KOPT-K1 (cell line): Measurements from ENCODE around the gene GALNT12.

Experiments used
- H3K27ac ChIP-seq: fragments of 200-600 bp; sonication (generic); 2 replicates; pipeline ENCODE4 v1.5.1; 2016; ENCODE audit warnings: antibody characterized with exemption, mild to moderate bottlenecking, low read depth, low read length; ENCODE audit not compliant: poor library complexity, severe bottlenecking
- H3K36me3 ChIP-seq: fragments of 200-600 bp; sonication (generic); 2 replicates; pipeline ENCODE4 v1.5.1; 2017; ENCODE audit warnings: antibody characterized with exemption, mild to moderate bottlenecking, low read length, moderate library complexity; ENCODE audit not compliant: insufficient read depth
- H3K9me3 ChIP-seq: fragments of 200-600 bp; sonication (generic); 2 replicates; pipeline ENCODE4 v1.5.1; 2017; ENCODE audit warnings: antibody characterized with exemption, low read length, mild to moderate bottlenecking; ENCODE audit not compliant: insufficient read depth, poor library complexity, severe bottlenecking

Gene GALNT12

DNA sequence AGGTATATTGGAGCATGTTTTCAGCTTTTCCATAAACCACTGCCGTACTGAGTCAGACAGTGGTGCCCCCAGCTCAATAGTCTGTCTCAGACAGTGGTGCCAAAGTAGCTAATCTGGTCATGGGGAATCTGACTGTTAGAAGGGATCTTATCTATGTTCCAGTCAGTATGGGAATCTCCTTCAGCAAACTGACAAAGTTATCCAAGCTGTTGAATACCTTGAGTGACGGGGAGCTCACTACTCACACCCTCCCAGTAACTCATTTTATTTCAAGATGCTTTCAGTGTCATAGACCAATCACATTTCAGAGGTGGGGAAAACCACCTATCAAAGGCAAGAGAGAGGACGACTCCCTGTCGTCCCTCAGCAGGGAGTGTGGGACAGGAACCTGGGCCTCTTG, 29.9 kb upstream of the GALNT12 start:
- no peak overlapping the region for H3K27ac ChIP-seq
- no peaks in the 10 kb centered on the region for H3K36me3 ChIP-seq
- no peaks in the 10 kb centered on the region for H3K9me3 ChIP-seq

DNA sequence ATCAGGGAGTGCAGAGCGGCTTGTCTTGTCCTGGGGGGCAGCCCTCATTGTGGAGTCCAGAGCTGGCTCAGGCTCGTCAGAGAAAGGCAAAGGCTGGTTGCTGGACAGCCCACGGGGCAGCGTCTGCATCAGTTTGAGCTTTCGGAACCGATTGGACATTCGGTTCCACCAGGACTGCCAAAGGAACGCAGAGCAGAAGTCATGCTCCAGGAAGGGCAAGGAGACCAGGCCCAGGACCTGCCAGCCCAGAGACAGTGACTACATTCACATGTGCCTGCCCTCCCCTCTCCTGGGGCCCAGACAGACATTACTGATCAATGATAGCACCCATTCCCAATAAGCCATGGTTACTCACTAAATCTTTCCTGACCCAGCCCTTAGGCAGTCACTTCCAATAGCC, 29.2 kb upstream of the GALNT12 start:
- no peaks in the 10 kb centered on the region for H3K9me3 ChIP-seq
- no peak overlapping the region for H3K27ac ChIP-seq
- no peaks in the 10 kb centered on the region for H3K36me3 ChIP-seq

DNA sequence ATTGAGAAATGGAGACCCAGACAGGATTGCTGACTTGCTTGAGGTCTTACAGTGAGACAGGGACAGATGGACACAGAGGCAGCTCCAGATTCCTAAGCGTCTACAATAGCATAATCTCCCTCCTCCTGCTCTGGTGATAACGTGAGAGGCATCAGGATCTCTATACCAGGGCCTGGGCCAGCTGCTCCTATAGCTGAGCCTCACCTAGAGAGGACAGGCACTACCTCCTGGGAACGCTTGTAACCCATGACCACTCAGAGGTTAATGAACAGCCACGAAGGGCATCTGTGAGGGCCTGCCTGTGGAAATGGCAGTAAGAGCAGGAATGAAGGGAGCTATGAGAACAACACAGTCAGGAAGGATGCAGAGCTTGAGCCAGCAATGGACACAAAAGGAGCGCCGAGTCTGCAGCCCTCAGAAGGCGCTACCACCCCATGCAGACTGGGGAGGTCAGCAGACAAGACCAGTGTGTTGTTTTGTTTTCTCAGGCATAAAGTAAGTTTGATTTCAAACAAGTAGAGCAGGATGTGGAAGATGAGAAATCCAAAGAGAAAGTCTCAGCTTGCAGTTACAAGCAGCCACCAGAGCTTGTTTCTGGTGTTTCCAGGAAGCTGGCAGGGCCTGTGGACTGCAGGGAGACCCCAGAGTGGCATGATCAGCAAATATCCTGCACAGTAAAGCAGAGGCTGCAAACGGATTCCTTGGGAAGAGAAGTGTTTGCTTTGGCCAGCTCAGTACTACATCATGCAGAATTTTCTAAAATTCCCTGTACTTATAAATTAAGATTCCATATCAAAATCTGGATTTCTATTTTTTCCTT, 28.5 kb upstream of the GALNT12 start:
- Histone ChIP-seq H3K27ac (no peak overlapping the region), H3K9me3 (no peaks in the 10 kb centered on the region), H3K36me3 (no peaks in the 10 kb centered on the region)

DNA sequence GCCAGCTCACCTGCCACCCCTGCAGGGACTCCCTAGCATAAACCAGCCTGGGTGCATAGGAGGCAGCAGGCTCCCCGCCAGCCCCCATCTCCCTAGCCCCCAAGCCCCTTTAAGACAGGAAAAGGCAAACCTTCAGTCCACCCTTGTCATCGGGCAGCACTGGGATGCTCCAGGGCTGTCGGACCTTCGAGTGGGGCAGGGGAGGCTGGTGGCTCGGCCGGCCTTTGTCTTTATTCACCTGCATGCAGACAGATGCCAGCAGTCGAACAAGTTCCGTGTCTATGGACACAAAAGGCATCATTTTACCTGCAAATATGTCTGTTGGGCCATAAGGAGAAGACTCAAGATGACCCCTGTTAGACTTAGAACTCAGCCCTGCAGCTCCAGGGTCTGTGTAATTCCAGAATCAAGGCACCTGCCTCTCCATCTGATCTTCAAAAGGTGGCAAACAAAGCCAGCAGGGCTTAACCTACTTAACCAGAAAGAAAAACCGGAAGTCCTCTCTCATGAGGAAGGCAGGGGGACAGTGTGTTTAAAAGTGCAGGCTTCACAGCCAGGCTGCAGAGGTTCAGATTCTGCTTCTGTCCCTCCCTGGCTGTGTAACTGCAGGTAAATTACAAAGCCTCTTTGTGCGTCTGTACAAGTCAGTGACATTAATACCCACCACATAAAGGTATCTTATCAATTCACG, 27.3 kb upstream of the GALNT12 start:
- no peaks in the 10 kb centered on the region for H3K36me3 ChIP-seq
- H3K9me3 ChIP-seq, result no peaks in the 10 kb centered on the region
- H3K27ac ChIP-seq, result no peak overlapping the region

GRCh38 chr9:98781588-98782383, 25.7 kb upstream of the GALNT12 start:
- Histone ChIP-seq H3K36me3 (no peaks in the 10 kb centered on the region), H3K9me3 (no peaks in the 10 kb centered on the region), H3K27ac (no peak overlapping the region)

- Histone ChIP-seq H3K36me3 (no peaks in the 10 kb centered on the region), H3K9me3 (no peaks in the 10 kb centered on the region), H3K27ac (no peak overlapping the region)
Observed at GRCh38 chr9:98783518-98784226, 23.8 kb upstream of the GALNT12 start.

DNA sequence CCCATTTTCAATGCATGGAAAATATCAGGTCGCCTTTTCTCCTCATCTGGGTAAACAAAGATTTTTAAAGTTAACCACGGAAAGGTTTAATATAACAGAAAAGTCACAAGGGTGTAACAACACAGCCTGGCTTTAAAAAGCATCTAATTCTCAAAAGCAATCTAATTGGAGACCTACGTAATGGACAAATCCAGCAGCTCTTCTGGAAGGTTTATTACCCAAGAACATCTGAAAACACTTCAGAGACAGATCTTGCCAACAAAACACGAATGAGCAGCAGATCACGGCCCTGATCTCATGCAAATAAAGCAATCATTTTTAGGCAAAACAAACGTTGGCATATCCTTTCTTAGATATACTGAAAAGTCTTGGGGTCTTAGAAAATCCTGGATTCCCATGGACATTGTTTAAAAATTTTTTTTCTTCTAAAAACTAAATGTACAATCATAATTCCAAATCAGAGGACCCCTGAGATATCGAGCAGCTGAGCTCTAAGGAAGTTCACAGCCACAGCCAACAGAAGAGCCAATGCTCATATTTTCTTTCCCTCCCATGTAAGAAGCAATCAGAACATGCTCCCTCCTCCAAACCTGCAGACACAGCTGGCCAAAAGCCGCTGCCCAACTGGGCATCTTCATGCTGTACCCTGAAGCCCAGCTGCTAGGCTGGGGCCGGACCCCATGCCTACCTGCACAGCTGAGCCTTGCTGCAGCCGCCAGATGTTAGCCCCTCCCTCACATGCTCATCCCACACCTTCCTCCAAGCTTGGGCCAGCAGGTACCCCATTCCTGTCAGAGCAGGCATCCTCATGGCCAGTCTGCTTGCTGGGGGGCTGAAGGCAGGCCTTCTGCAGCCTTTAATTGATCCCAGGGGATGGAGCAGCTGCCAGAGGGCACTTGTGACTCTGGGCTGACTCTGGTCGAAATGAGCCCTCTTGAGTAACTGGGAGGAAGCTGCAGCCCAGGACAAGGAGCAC, 22.4 kb upstream of the GALNT12 start:
- Histone ChIP-seq H3K27ac (no peak overlapping the region), H3K36me3 (no peaks in the 10 kb centered on the region), H3K9me3 (no peaks in the 10 kb centered on the region)

DNA sequence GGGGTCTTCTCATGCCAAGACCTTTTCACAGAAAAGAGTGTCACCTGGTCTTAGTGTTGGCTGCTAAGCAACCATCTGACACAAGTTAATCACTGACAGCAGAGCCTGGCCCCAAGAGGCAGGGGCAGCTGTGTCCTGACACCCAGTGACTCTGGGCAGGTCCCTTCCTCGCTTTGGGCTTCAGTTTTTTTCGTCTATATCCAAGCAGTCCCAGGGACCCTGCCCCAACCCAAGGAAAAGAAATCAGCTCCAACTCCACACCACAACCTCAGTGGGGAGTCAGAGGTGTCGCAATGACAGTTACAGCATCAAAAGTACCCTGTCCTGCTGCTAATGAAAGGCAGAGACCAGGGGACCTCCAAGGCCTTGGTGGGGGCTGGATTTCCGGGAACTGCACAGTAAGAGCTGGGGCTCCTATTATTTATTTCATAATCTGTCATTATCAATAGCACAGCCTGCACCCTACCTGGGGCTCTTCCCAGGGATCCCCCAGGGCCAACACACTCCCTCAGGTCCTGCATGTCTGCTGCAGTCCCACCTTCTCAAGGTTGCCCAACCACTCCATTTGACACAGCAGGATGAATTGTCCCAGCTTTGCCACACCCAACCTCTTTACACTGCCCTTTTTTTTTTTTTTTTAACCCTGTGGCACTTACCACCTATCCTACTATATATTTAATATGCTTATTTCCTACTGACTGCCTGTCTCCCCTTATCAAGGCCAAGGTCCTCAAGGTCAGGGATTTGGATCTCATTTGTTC, 20.5 kb upstream of the GALNT12 start:
- Histone ChIP-seq H3K36me3 (no peaks in the 10 kb centered on the region), H3K27ac (no peak overlapping the region), H3K9me3 (no peaks in the 10 kb centered on the region)

DNA sequence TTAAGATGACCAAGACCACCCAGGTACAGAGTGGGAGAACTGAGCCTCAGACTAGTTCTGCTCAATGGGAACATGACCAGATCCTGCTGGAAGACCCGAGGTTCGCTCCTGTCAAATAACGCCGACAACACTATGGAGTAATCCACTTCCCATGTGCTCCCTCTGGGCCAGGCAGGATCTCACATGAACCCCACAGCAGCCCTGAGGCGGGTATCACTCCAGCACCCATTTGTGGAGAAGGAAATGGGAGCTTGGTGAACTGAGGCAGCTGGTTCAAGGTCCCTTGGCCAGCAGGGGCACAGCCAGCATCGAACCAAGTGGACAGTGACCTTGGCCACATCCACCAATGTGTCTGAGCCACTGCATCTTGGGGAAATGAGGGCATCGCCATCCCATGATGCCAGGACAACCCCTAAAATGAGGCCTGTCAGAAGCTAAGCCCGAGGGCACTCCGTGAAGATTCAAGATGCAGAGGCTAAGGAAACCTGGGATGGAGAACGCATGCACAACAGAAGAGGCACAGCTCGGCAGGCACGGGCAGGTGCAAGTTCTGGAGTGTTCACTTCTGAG, 19.6 kb upstream of the GALNT12 start:
- Histone ChIP-seq H3K27ac (no peak overlapping the region), H3K36me3 (no peaks in the 10 kb centered on the region), H3K9me3 (no peaks in the 10 kb centered on the region)

DNA sequence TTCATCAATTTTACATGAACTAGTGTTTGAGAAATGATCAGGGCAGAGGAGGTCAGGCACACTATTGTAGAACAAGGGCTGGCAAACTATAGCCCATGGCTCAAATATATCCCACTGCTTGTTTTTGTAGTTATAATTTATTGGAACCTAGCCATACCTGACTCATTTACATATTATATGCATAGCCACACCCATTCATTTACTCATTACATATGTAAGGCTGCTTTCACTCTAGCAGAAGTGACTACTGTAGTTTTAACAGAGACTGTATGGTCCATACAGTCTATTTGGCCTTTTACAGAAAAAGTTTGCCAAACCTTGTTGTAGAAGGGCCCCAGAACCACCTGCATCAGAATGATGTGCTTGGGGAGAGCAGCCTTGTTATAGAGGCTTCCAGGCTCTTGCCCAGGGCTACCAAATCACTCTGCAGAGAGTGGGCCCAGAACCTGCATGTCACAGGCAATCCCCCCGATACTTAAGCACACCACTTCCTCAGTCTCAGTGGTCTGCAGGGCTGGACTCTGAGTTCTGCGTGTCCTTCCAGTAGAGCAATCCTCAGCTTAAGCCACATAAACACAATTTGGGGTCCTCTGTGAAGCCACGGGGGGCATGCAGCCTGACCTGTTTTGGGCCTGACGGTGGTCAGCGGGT, 17.9 kb upstream of the GALNT12 start:
- no peaks in the 10 kb centered on the region for H3K36me3 ChIP-seq
- no peak overlapping the region for H3K27ac ChIP-seq
- H3K9me3 ChIP-seq, result no peaks in the 10 kb centered on the region

DNA sequence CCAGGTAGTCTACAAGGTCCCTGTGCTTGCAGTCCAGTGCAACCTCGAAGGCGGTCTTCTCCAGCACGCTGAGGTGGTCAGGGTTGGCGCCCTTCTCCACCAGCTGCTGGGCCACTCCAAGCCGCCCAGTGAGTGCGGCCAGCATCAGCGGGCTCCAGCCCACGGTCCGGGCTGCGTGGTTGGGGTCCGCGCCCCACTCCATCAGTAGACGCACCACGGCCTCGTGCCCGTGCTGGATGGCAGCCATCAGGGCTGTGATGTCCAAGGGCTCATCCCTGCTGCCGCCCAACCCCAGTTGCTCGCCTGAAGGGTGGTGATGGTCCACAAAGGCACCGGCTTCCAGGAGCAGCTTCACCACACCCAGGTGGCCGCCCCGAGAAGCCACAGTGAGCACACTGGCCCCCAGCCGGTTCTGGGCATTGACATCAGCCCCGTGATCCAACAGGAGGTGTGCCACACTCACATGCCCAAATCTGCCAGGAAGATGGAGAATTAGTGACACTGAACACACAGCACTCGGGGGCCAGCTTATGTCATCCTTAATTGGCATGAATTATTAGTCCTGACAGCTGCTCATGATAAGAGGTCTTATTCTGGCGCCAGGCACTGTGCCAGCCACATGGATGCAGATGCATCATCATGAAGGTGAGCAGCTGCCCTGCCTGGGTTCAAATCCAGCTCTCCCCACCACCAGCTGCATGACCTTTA, 17.2 kb upstream of the GALNT12 start:
- no peaks in the 10 kb centered on the region for H3K9me3 ChIP-seq
- no peak overlapping the region for H3K27ac ChIP-seq
- H3K36me3 ChIP-seq, result no peaks in the 10 kb centered on the region

DNA sequence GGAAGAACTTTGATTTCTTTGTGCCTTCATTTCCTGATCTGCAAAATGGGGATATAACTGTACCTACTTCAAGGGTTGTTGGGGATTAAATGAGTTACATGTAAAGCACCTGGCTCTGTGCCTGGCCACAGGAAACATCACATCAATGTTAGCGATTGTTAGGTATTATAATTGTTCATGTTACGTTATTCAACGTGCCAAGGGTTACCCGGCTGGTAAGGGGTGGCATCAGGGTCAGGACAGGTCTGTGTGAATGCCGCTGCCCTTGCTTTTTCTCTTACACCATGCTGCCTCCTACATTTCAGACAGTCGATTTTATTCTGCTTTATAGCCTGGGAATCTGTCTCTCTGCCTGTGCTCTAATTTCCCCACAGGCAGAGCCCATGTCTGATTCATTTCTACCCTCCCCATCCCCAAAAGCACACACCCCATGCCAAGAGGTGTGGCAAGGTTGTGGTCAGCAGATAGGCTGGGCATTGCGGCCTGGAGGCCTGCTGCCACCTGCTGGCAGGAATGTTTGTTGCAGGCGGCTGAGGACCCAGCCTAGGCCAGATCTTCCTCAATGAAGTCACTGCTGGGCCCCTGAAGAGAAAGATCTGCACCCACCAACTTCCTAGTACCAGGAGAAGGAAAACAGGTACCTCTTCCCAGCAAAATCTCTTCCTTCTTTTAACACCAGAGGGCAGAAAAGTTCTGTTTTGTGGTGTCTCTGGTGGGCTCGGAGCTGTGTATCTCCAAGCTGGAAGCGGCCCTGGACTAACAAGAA, 16.4 kb upstream of the GALNT12 start:
- no peak overlapping the region for H3K27ac ChIP-seq
- no peaks in the 10 kb centered on the region for H3K36me3 ChIP-seq
- no peaks in the 10 kb centered on the region for H3K9me3 ChIP-seq
